Motor neuron (in vitro differentiated cells): Measurements from ENCODE around the gene KDM5B. TPM values are rescaled to one million over a fixed set of nuclear protein-coding genes. Genes with fewer than 3 reads are reported as not detected.
"Not testable (repeated sequence)": the region's sequence is repeated elsewhere in the genome, so short reads cannot be mapped to it uniquely, and the experiment has no call there.

Source experiments
- ATAC-seq, 8 experiments: fragments of 200-7000 bp; cut with Tn5 transposase; replicated peaks in 6 of 8; 2 replicates each; pipeline ENCODE4 v1.8.0; 2021; ENCODE audit warnings: mild to moderate bottlenecking in 8 of 8, moderate library complexity in 8 of 8
- H3K27ac ChIP-seq, 2 donors: fragments of 250-450 bp; sonication (Bioruptor Pico); 2 replicates each; pipeline ENCODE4 v1.9.0; 2021; ENCODE audit warnings: antibody characterized with exemption in 2 of 2, mild to moderate bottlenecking in 2 of 2, moderate library complexity in 1 of 2
- H3K4me1 ChIP-seq, 2 donors: fragments of 250-450 bp; sonication (Bioruptor Pico); replicated peaks in 1 of 2; 2 replicates each; pipeline ENCODE4 v1.6.1; 2021; ENCODE audit warnings: antibody characterized with exemption in 2 of 2, mild to moderate bottlenecking in 2 of 2, moderate library complexity in 1 of 2
- H3K4me3 ChIP-seq, 5 donors: fragments of 250-450 bp; sonication (Bioruptor Pico); 2 replicates each; pipeline ENCODE4 v1.9.0; 2021; ENCODE audit warnings: antibody characterized with exemption in 5 of 5, mild to moderate bottlenecking in 5 of 5, moderate library complexity in 4 of 5
- WGBS, 10 experiments: fragments of 450-650 bp; shearing (Covaris generic); methylation state at CpG; one replicate each; pipeline ENCODE4 v1.0.0; 2022; 5-methylcytosine and 5-hydroxymethylcytosine counted together
- in situ Hi-C, 9 experiments: fragments of 400-800 bp; cut with MboI; loops; one replicate each; pipeline ENCODE4 v1.15.0; 2021; ENCODE audit warnings: low sequenced_read_pairs in 9 of 9, low pct_unique_long_range_greater_than_20kb in 2 of 9; ENCODE audit not compliant: unreplicated experiment in 9 of 9
- total RNA-seq, 8 experiments: library from RNA; unstranded; fragments of 300-600 nt; gene quantifications; 2 replicates each; pipeline versions ENCODE4 v1.2.3 to v1.2.4, GENCODE V29; 2022

KDM5B gene
- total RNA-seq, 8 experiments from 2014 or later, result 49.0 to 191 (median 166) TPM

DNA sequence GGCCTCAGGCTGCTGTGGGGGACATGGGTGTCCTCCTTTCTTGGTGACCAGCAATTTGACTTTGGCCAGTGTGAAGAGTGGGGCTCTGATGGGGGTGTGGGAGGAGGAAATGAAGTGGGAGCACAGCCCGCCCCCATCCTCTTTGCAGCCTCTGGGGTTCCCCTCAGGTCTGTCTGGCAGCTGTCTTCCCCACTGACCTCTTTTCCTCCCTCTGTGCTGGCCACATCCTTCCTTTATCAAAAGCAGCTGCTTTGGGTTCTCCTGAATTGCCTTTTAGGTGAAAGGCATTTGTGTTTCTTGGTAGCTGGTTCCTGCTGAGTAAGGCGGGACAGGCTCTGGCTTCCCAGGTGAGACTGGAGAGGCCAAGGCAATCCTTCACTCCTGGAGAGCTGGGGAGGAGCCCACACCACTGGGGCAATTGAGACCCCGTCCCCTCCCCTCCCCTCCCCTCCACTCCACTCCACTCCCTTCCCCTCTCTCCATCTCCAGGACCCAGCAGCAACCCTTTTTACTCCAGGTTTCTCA is 27.4 kb upstream of the KDM5B start:
- WGBS, 10 experiments, result 80% methylated on average over 1 of the region's 3 CpGs; no CpG with 5 or more reads in 9 of the 10 experiments
- Histone ChIP-seq H3K27ac (no peak overlapping the region), H3K4me3 (no peak overlapping the region), H3K4me1 (no peaks in the 10 kb centered on the region)
- ATAC-seq, result no peak
- in situ Hi-C loops, result no loop called here

DNA sequence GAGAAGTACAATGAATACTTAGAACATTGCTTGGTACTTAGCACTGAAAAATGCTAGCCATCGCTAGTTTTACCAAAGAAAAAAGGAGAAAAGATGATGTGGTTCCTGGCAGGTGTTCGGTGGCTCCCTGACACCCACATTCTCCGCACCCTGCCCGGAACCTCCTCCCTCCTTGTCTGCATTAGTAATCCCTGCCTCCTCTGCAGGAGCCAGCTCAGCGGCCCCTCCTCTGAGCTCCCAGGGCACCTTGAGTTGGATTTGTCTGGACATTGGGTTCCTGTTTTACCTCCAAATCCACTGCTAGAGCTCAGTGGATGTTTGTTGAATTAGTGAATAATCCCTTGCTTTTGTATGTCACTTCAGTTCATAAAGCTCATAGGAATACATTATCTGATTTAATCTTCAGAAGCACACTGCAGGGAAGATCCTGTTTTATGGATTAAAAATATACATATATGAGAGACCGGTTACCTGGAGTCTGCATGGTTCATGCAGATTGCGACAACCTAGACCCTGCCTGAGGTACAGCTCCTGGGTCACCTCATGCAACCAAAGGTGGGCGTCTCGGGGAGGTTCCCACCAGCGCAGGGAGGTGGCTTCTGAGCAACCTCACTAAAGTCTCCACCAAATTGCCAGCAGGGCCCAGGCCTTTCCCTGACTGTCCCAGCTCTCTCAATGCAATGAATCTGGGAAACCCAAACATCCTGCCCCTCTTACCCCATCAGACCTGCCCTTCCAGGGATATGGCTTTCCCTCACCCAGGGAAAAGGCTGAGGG is 26.7 kb upstream of the KDM5B start:
- H3K4me1 ChIP-seq, result no peaks in the 10 kb centered on the region
- ATAC-seq, result peak in 1 of 8 experiments; percentile 45

DNA sequence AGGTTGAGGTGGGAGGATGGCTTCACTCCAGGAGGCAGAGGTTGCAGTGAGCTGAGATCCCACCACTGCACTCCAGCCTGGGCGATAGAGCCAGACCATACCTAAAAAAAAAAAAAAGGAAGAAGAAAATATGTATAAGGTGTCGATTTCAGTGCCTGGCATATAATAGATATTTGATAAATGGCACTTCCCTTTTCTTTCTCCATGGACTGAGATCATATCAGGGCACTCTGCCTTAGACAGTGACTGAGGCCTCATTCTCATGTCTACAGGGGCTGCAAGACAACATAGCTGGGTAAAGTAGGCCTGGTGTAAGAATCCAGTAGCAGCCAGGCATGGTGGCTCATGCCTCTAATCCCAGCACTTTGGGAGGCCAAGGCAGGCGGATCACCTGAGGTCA is 23.7 kb upstream of the KDM5B start:
- no peak for ATAC-seq
- Histone ChIP-seq H3K27ac (no peak overlapping the region), H3K4me1 (no peaks in the 10 kb centered on the region), H3K4me3 (no peak overlapping the region)
- WGBS, 10 experiments, result 54 to 89% (median 72%) methylated on average over 2 to 3 of the region's 3 CpGs; no CpG with 5 or more reads in 3 of the 10 experiments
- in situ Hi-C loops, result no loop called here

More for the DNA sequence above, 26.7 kb upstream of the KDM5B start:
- Histone ChIP-seq H3K27ac (no peak overlapping the region), H3K4me3 (no peak overlapping the region)
- in situ Hi-C loops, result no loop called here
- 50 to 89% (median 73%) methylated on average over 1 to 10 of the region's 10 CpGs; no CpG with 5 or more reads in 2 of the 10 experiments for WGBS, 10 experiments

DNA sequence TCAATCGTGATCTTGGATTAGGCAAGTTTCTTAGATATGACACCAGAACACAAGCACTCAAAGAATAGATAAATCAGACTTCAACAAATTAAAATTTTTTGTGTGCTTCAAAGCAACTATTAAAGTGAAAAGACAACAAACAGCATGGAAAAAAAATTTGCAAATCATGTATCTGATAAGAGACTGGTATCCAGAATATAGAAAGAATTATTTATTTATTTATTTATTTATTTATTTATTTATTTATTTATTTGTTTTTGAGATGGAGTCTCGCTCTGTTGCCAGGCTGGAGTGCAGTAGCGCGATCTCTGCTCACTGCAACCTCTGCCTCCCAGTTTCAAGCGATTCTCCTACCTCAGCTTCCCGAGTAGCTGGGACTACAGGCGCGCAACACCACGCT is 21.0 kb upstream of the KDM5B start:
- ATAC-seq, H3K4me3 ChIP-seq, H3K4me1 ChIP-seq, in situ Hi-C loops, H3K27ac ChIP-seq: not testable (repeated sequence)
- WGBS, 10 experiments, result 70 to 100% (median 91%) methylated on average over 1 to 9 of the region's 9 CpGs; no CpG with 5 or more reads in 1 of the 10 experiments

DNA sequence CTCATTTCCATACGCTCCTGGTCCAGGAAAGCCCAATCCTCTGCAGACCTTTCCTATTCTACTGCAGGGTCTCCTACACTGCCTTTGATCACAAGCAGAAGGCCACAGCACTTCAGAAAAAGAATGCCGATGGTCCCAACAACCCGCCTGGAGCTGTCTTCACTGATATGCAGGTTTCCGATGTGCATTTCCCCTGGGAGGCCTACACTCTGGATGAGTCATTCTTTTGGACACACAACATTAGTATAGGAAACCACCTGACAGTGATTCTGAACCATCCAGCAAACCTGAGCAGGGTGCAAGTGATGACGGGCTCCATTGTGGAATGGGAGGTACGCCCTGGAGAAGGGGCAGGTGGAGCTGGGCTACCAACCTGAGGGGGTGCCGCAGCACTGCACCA is 17.5 kb upstream of the KDM5B start:
- 63 to 100% (median 91%) methylated on average over 1 to 7 of the region's 7 CpGs; no CpG with 5 or more reads in 3 of the 10 experiments for WGBS, 10 experiments
- in situ Hi-C loops, result no loop called here
- Histone ChIP-seq H3K27ac (no peak overlapping the region), H3K4me3 (no peak overlapping the region), H3K4me1 (no peaks in the 10 kb centered on the region)
- peak in 5 of 8 experiments; percentile 22 to 86 (median 48) for ATAC-seq

DNA sequence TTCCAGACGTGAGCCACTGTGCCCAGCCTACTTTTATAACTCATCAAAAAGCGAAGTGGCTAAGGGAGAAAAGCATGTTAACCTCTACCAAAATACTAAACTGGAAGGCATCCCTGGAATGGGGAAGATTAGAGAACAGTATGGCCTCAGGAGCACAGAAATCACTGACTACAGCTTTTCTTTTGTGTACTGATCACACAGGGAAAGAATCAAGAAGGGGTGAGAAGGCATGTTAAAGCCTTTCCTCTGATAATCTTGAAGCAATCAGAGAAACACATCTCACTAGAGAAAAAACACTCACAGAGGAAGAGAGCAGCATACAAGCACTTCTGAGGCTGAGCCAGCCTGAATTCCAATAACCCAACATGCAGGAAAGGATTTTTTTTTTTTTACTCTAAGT is 13.2 kb upstream of the KDM5B start:
- in situ Hi-C loops, result no loop called here
- peak in 2 of 8 experiments; percentile 12 to 47 for ATAC-seq
- 0 to 69% (median 58%) methylated on average over 1 to 2 of the region's 2 CpGs; no CpG with 5 or more reads in 5 of the 10 experiments for WGBS, 10 experiments
- H3K27ac ChIP-seq, result no peak overlapping the region
- H3K4me1 ChIP-seq, result no peaks in the 10 kb centered on the region
- H3K4me3 ChIP-seq, result no peak overlapping the region

DNA sequence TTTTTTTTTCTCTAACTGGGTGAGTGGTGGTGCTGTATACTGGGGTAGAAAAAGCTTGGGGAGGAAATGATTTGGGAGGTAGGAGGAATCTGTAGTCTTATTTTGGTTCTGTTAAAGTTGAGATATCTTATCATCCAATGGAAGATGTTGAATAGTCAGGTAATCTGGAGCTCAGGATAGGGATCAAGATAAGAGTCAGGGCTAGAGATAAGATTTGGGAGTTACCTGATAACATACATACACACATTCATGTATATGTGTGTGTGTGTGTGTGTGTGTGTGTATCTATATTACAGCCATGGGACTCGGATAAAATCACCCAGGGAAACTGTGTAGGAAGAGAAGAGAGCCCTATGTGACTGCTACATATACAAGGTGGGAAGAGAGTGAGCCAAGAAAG is 10.6 kb upstream of the KDM5B start:
- no peak for ATAC-seq
- 17 to 100% (median 67%) methylated on average over 1 of the region's 1 CpG; no CpG with 5 or more reads in 5 of the 10 experiments for WGBS, 10 experiments
- in situ Hi-C loops, result no loop called here
- Histone ChIP-seq H3K4me1 (no peaks in the 10 kb centered on the region), H3K27ac (no peak overlapping the region), H3K4me3 (no peak overlapping the region)

DNA sequence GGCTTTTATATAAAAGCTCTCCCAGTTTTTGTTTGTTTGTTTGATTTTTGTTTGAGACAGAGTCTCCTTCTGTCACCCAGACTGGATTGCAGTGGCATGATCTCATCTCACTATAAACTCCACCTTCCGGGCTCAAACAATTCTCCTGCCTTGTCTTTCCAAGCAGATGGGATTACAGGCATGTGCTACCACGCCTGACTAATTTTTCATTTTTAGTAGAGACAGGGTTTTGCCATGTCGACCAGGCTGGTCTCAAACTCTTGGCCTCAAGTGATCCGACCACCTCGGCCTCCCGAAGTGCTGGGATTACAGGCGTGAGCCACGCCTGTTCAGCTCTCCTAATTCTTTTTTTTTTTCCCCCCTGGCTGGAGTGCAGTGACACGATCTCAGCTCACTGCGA is 6.9 kb upstream of the KDM5B start:
- in situ Hi-C loops, result no loop called here
- ATAC-seq, result no peak
- WGBS, 10 experiments, result 27 to 86% (median 71%) methylated on average over 2 to 10 of the region's 10 CpGs; no CpG with 5 or more reads in 4 of the 10 experiments

DNA sequence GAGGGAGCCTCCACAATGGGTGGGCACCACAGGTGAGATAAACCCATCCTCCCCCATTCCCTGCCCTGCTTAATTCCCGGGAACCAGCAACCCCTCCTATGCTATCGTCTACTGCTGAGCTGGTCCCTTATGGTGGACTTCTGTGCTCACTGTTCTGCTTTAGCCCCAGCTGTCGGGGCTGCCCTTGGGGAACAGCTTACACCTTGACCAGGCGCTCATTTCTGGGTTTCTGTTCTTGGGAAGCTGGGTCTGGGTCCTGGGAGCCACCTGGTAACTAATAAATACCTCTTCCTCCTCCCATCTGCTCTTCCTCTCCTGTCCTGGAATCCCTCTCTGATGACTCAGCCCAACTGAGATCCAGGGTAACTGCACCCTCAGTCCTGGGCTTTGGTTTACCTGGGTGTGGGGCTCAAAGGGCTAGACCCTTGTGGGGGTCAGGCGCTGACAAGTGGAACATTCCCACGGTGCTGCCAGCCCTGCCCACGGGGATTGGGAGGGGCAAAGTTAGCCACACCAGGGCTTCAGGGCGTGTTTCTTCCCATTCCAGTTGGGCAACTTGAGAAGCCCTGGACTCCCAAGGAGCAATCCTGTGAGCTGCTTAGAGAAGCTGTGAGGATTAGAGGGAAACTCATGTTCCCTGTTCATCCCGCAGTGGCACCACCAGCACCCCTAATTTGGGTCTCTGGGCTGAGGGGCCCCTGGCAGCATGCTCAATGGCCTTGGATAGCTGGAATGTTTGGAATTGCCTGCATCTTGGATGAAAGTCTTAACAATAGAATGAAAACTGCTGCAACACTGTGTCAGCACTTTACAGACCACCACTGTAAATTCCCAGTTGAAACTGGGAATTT is 4.2 kb upstream of the KDM5B start:
- WGBS, 10 experiments, result 40 to 93% (median 81%) methylated on average over 1 to 8 of the region's 9 CpGs; no CpG with 5 or more reads in 3 of the 10 experiments
- Histone ChIP-seq H3K27ac (no peak overlapping the region), H3K4me1 (peaks cover 3 to 8% of the 10 kb centered on the region in 2 donors), H3K4me3 (peak overlapping the region in 3 of 5 donors; percentile 66 to 87 (median 82))
- no peak for ATAC-seq
- in situ Hi-C loops, result no loop called here

More for the DNA sequence above, 6.9 kb upstream of the KDM5B start:
- peaks cover 3 to 5% of the 10 kb centered on the region in 2 donors for H3K4me1 ChIP-seq
- no peak overlapping the region for H3K4me3 ChIP-seq
- H3K27ac ChIP-seq, result no peak overlapping the region

DNA sequence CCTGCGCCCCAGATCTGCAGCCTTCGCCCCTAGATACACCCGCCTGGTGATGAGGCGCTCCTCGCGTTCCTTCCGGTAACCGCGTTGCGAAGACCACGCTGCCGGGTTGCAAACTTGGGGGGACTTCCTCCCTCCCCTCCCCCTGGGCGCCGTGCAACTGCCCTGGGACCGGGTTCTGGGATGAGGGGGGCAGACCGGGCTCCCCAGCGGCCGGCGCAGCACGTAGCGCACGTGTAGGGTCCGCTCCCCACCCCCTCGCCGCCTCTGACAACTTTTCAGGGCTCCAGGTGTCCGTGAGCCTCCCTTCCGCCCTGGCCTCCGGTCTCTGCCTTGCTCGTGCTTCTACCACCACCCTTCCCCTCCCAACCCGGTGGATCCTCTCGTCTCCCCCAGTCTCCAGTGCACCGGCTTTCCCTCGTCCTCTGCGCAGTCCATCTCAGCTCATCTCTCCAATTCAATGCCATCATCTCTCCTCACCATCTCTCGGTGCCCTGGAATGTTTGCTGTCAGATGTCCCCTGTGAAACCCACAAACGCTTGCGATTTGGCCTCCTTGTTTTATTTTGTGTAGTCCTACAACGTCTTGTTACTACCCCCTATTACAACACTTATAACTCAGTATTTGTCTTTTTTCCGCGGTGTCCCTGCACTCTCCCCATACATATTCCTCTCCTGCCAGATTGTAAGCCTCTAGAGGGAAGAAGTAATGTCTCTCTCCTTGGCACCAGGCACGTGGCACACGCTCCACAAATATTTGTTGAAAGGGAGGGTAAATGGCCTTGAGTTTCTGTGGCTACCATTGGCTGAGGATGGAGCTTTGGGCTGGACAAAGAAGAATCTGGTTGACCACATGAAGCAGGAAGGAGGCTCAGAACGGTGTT is 3.3 kb upstream of the KDM5B start:
- H3K27ac ChIP-seq, result peak overlapping the region; percentile 75 to 79
- in situ Hi-C loops, result no loop called here
- peaks cover 3 to 8% of the 10 kb centered on the region in 2 donors for H3K4me1 ChIP-seq
- peak overlapping the region; percentile 66 to 87 (median 71) for H3K4me3 ChIP-seq
- WGBS, 10 experiments, result 0 to 45% (median 20%) methylated on average over 1 to 19 of the region's 43 CpGs; no CpG with 5 or more reads in 1 of the 10 experiments
- ATAC-seq, result peak in 1 of 8 experiments; percentile 0

DNA sequence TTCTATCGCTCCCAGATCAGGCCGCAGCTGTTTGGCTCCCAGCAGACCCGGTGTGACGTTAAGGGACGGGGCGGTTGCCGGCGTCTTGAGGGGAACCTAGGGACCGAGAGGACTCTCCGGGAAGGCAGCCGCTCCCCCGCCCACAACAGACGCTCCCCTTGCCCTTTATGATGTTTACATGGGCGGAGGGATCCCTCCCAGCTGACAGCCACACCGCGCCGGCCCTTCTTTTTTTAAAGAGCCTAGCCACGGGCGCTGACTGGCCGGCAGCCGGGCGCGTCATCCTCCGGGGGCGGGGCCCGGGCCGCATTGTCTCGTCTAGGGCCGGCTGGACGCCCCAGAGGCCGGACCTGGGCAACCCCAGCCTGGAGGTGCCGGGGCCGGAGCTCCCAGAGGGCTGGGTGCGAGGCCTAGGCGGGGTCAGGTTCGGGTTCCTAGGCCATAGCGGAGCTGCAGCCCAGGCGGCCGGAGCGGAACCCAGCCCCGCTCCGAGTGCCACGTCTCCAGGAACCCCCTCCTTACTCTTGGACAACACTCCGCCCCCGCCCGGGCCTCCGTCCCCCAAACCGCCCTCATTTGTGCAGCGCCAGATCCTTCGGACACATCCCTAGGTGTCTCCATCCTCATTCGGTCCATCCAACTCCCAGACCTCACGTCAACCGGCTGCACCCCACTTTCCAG is 2.5 kb upstream of the KDM5B start, which contains the start of gene PCAT6:
Gene PCAT6 (plus strand): TSS at position 340 of the 681 bp plus-strand sequence.
- 0 to 10% (median 0%) methylated on average over 2 to 21 of the region's 53 CpGs; no CpG with 5 or more reads in 3 of the 10 experiments for WGBS, 10 experiments
- in situ Hi-C loops, result no loop called here
- peaks cover 3 to 8% of the 10 kb centered on the region in 2 donors for H3K4me1 ChIP-seq
- H3K27ac ChIP-seq, result peak within 1 kb of the TSS; percentile 75 to 79
- H3K4me3 ChIP-seq, result peak within 1 kb of the TSS; percentile 66 to 87 (median 71)
- peak; percentile 74 to 88 (median 86) for ATAC-seq
